Spleen (tissue), 7 donors: Measurements from ENCODE around the gene POLE4.

Source experiments
- CTCF ChIP-seq, 11 experiments: fragments of 200-600 bp in 7 of 11; fragments of 450-650 bp in 4 of 11; sonication (generic) in 4 of 11; IDR thresholded peaks in 8 of 11; conservative IDR thresholded peaks in 3 of 11; 1 replicate in 7 of 11; 2 replicates in 4 of 11; pipeline versions ENCODE4 v1.4.0 to v1.8.0; 2016 to 2021; ENCODE audit warnings: antibody characterized with exemption in 11 of 11, inconsistent platforms in 4 of 11, mild to moderate bottlenecking in 1 of 11
- POLR2A ChIP-seq, 3 donors: fragments of 450-650 bp; IDR thresholded peaks; one replicate each; pipeline ENCODE4 v1.5.1; 2017; ENCODE audit warnings: antibody characterized with exemption in 3 of 3, mild to moderate bottlenecking in 1 of 3
- POLR2AphosphoS5 ChIP-seq, 3 donors: sonication (generic); formaldehyde crosslinking; IDR thresholded peaks; one replicate each; pipeline ENCODE4 v1.5.1; 2017; ENCODE audit warnings: antibody characterized with exemption in 3 of 3
- donor health status: DM: no; HTN: no; CAD: no; lungs with moderate emphysema.
- donor health status: DM: no; HTN: no; CAD: no.
- donor health status: DM: no; HTN: no; CAD: no.

- TF ChIP-seq CTCF (IDR thresholded peaks at IDR 0.05 in 8 of 11, conservative IDR thresholded peaks at IDR 0.05 in 3 of 11) = no peak
- no peak for TF ChIP-seq POLR2AphosphoS5 (IDR thresholded peaks at IDR 0.05)
- no peak for TF ChIP-seq POLR2A (IDR thresholded peaks at IDR 0.05)
Observed at GRCh38 chr2:74991977-74992376, 33.5 kb downstream of the POLE4 start.
